ENCODE results near the gene GRK3. TPM values are rescaled to one million over a fixed set of nuclear protein-coding genes. Genes with fewer than 3 reads are reported as not detected.

The GRK3 gene
- total RNA-seq, 1 donor from 2014 or later, result 7.1 TPM

DNA sequence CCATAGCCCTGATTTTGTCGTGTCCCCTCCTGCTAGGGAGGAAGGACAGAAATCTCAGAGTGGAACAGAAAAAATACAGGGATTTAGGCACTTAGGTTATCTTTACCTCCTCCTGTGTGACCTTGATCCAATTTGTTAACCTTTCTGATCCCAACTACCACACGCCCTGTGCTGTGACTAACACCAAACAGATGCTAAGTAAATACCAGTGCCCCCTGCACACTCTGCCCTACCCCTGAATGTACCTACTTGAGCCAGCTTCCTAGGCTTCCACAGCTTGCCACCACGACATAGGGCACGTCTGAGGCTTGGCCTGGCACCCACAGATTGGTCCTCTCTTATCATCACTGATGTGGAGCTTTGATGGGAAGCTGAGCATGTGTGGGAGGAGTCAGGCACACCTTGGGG is 186.7 kb downstream of the GRK3 start:
- no peaks in the 10 kb centered on the region for H3K9me3 Mint-ChIP-seq (ENCODE audit: unreplicated experiment)
- H3K27me3 Mint-ChIP-seq (ENCODE audit: unreplicated experiment), result peaks cover 9% of the 10 kb centered on the region
- TF ChIP-seq, protein P1, sequence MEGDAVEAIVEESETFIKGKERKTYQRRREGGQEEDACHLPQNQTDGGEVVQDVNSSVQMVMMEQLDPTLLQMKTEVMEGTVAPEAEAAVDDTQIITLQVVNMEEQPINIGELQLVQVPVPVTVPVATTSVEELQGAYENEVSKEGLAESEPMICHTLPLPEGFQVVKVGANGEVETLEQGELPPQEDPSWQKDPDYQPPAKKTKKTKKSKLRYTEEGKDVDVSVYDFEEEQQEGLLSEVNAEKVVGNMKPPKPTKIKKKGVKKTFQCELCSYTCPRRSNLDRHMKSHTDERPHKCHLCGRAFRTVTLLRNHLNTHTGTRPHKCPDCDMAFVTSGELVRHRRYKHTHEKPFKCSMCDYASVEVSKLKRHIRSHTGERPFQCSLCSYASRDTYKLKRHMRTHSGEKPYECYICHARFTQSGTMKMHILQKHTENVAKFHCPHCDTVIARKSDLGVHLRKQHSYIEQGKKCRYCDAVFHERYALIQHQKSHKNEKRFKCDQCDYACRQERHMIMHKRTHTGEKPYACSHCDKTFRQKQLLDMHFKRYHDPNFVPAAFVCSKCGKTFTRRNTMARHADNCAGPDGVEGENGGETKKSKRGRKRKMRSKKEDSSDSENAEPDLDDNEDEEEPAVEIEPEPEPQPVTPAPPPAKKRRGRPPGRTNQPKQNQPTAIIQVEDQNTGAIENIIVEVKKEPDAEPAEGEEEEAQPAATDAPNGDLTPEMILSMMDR (IDR thresholded peaks at IDR 0.05; ENCODE audit: unreplicated experiment), result no peak

GRCh38 chr22:25752615-25753214 is 188.2 kb downstream of the GRK3 start:
- DNase-seq (ENCODE audit: low spot score), result no peak
- H3K27ac Mint-ChIP-seq (ENCODE audit: unreplicated experiment), result no peak overlapping the region
- H3K36me3 Mint-ChIP-seq (ENCODE audit: low read depth, unreplicated experiment), result no peaks in the 10 kb centered on the region
- H3K4me1 Mint-ChIP-seq (ENCODE audit: unreplicated experiment), result no peaks in the 10 kb centered on the region
- TF ChIP-seq, protein P1 (IDR thresholded peaks at IDR 0.05; ENCODE audit: unreplicated experiment), result no peak
- H3K4me3 Mint-ChIP-seq (ENCODE audit: unreplicated experiment), result no peak overlapping the region
- H3K27me3 Mint-ChIP-seq (ENCODE audit: unreplicated experiment), result peaks cover 9% of the 10 kb centered on the region
- H3K9me3 Mint-ChIP-seq (ENCODE audit: unreplicated experiment), result no peaks in the 10 kb centered on the region

More for the DNA sequence above, 186.7 kb downstream of the GRK3 start:
- H3K36me3 Mint-ChIP-seq (ENCODE audit: low read depth, unreplicated experiment), result no peaks in the 10 kb centered on the region
- H3K4me3 Mint-ChIP-seq (ENCODE audit: unreplicated experiment), result no peak overlapping the region
- no peak overlapping the region for H3K27ac Mint-ChIP-seq (ENCODE audit: unreplicated experiment)
- DNase-seq (ENCODE audit: low spot score), result no peak
- H3K4me1 Mint-ChIP-seq (ENCODE audit: unreplicated experiment), result no peaks in the 10 kb centered on the region

GRCh38 chr22:25753252-25753651 is 188.8 kb downstream of the GRK3 start:
- Mint-ChIP-seq H3K27me3 (ENCODE audit: unreplicated experiment) (peaks cover 6% of the 10 kb centered on the region), H3K36me3 (ENCODE audit: low read depth, unreplicated experiment) (no peaks in the 10 kb centered on the region), H3K27ac (ENCODE audit: unreplicated experiment) (no peak overlapping the region), H3K4me1 (ENCODE audit: unreplicated experiment) (no peaks in the 10 kb centered on the region), H3K4me3 (ENCODE audit: unreplicated experiment) (no peak overlapping the region), H3K9me3 (ENCODE audit: unreplicated experiment) (no peaks in the 10 kb centered on the region)
- DNase-seq (ENCODE audit: low spot score), result no peak
- TF ChIP-seq, protein P1 (IDR thresholded peaks at IDR 0.05; ENCODE audit: unreplicated experiment), result no peak

- Mint-ChIP-seq H3K9me3 (ENCODE audit: unreplicated experiment) (no peaks in the 10 kb centered on the region), H3K27me3 (ENCODE audit: unreplicated experiment) (peaks cover 3% of the 10 kb centered on the region), H3K36me3 (ENCODE audit: low read depth, unreplicated experiment) (no peaks in the 10 kb centered on the region), H3K27ac (ENCODE audit: unreplicated experiment) (no peak overlapping the region), H3K4me1 (ENCODE audit: unreplicated experiment) (no peaks in the 10 kb centered on the region), H3K4me3 (ENCODE audit: unreplicated experiment) (no peak overlapping the region)
- DNase-seq (ENCODE audit: low spot score), result no peak
- TF ChIP-seq, protein P1 (IDR thresholded peaks at IDR 0.05; ENCODE audit: unreplicated experiment), result no peak
These were observed 190.2 kb downstream of the GRK3 start for GRCh38 chr22:25754527-25755202.

GRCh38 chr22:25757686-25758085 is 193.2 kb downstream of the GRK3 start:
- Mint-ChIP-seq H3K4me1 (ENCODE audit: unreplicated experiment) (no peaks in the 10 kb centered on the region), H3K27ac (ENCODE audit: unreplicated experiment) (no peak overlapping the region), H3K4me3 (ENCODE audit: unreplicated experiment) (no peak overlapping the region), H3K27me3 (ENCODE audit: unreplicated experiment) (peaks cover 2% of the 10 kb centered on the region), H3K9me3 (ENCODE audit: unreplicated experiment) (no peaks in the 10 kb centered on the region), H3K36me3 (ENCODE audit: low read depth, unreplicated experiment) (no peaks in the 10 kb centered on the region)
- TF ChIP-seq, protein P1 (IDR thresholded peaks at IDR 0.05; ENCODE audit: unreplicated experiment), result no peak
- no peak for DNase-seq (ENCODE audit: low spot score)

Measured in endothelial cell (in vitro differentiated cells).